KMS-11 (cell line): Measurements from ENCODE around the gene BABAM2.

Experiments used
- H2AFZ ChIP-seq: fragments of 200-600 bp; sonication (generic); 2 replicates; pipeline ENCODE4 v1.6.1; 2016; ENCODE audit warnings: antibody characterized with exemption, mixed run types, low read depth
- H3K27ac ChIP-seq: fragments of 200-600 bp; sonication (generic); 2 replicates; pipeline ENCODE4 v1.6.1; 2016; ENCODE audit warnings: mild to moderate bottlenecking, mixed run types
- H3K27me3 ChIP-seq: fragments of 200-600 bp; sonication (generic); 2 replicates; pipeline ENCODE4 v1.6.1; 2017; ENCODE audit warnings: mild to moderate bottlenecking, low read depth, mixed run types, moderate library complexity; ENCODE audit not compliant: insufficient read depth
- H3K36me3 ChIP-seq: fragments of 200-600 bp; sonication (generic); 2 replicates; pipeline ENCODE4 v1.6.1; 2017; ENCODE audit warnings: mild to moderate bottlenecking, mixed run types; ENCODE audit not compliant: insufficient read depth
- H3K4me1 ChIP-seq: fragments of 200-600 bp; sonication (generic); 2 replicates; pipeline ENCODE4 v1.6.1; 2016; ENCODE audit warnings: mild to moderate bottlenecking, low read depth, mixed run types; ENCODE audit not compliant: poor library complexity, severe bottlenecking
- H3K4me2 ChIP-seq: fragments of 200-600 bp; sonication (generic); 2 replicates; pipeline ENCODE4 v1.7.0; 2016; ENCODE audit warnings: mild to moderate bottlenecking, mixed run types
- H3K4me3 ChIP-seq: fragments of 200-600 bp; sonication (generic); IDR thresholded peaks from 2 replicates; pipeline ENCODE4 v1.6.1; 2017; ENCODE audit warnings: low read depth, low read length, mixed read lengths; ENCODE audit not compliant: insufficient read depth
- H3K79me2 ChIP-seq: fragments of 200-600 bp; sonication (generic); 2 replicates; pipeline ENCODE4 v1.6.1; 2016; ENCODE audit warnings: low read depth, mixed run types; ENCODE audit not compliant: insufficient read depth
- H3K9ac ChIP-seq: fragments of 200-600 bp; sonication (generic); 2 replicates; pipeline ENCODE4 v1.6.1; 2016; ENCODE audit warnings: mild to moderate bottlenecking, mixed run types
- H4K20me1 ChIP-seq: fragments of 200-600 bp; sonication (generic); 2 replicates; pipeline ENCODE4 v1.6.1; 2016; ENCODE audit warnings: mild to moderate bottlenecking, mixed run types; ENCODE audit not compliant: insufficient read depth
- CTCF ChIP-seq: fragments of 200-600 bp; sonication (generic); conservative IDR thresholded peaks from 2 replicates; pipeline ENCODE4 v1.6.1; 2017; ENCODE audit warnings: low read depth, mild to moderate bottlenecking, antibody characterized with exemption, low read length, moderate library complexity, mixed read lengths

Gene BABAM2

GRCh38 chr2:28034696-28035095 is 144.2 kb downstream of the BABAM2 start:
- no peak overlapping the region for H3K4me2 ChIP-seq
- no peak for TF ChIP-seq CTCF
- no peaks in the 10 kb centered on the region for H3K4me1 ChIP-seq

GRCh38 chr2:28035163-28035690 is 144.7 kb downstream of the BABAM2 start:
- Histone ChIP-seq H3K4me3 (no peak overlapping the region), H3K27me3 (no peaks in the 10 kb centered on the region), H3K9ac (no peak overlapping the region), H3K36me3 (no peaks in the 10 kb centered on the region), H3K4me2 (no peak overlapping the region), H4K20me1 (no peaks in the 10 kb centered on the region), H3K27ac (no peak overlapping the region), H2AFZ (no peak overlapping the region), H3K79me2 (no peaks in the 10 kb centered on the region), H3K4me1 (no peaks in the 10 kb centered on the region)
- no peak for TF ChIP-seq CTCF

More at GRCh38 chr2:28034696-28035095, 144.2 kb downstream of the BABAM2 start:
- Histone ChIP-seq H3K79me2 (no peaks in the 10 kb centered on the region), H3K27me3 (no peaks in the 10 kb centered on the region), H2AFZ (no peak overlapping the region), H3K4me3 (no peak overlapping the region), H4K20me1 (no peaks in the 10 kb centered on the region), H3K9ac (no peak overlapping the region), H3K36me3 (no peaks in the 10 kb centered on the region), H3K27ac (no peak overlapping the region)

GRCh38 chr2:28035816-28036215 is 145.3 kb downstream of the BABAM2 start:
- Histone ChIP-seq H3K36me3 (no peaks in the 10 kb centered on the region), H3K9ac (no peak overlapping the region), H2AFZ (no peak overlapping the region), H3K4me3 (no peak overlapping the region), H3K27ac (no peak overlapping the region), H4K20me1 (no peaks in the 10 kb centered on the region), H3K4me1 (no peaks in the 10 kb centered on the region), H3K4me2 (no peak overlapping the region), H3K79me2 (no peaks in the 10 kb centered on the region), H3K27me3 (no peaks in the 10 kb centered on the region)
- TF ChIP-seq CTCF: no peak

GRCh38 chr2:28036307-28036706 is 145.8 kb downstream of the BABAM2 start:
- no peak for TF ChIP-seq CTCF
- Histone ChIP-seq H3K27me3 (no peaks in the 10 kb centered on the region), H3K9ac (no peak overlapping the region), H3K4me2 (no peak overlapping the region), H3K36me3 (no peaks in the 10 kb centered on the region), H3K79me2 (no peaks in the 10 kb centered on the region), H3K4me3 (no peak overlapping the region), H3K27ac (no peak overlapping the region), H2AFZ (no peak overlapping the region), H3K4me1 (no peaks in the 10 kb centered on the region), H4K20me1 (no peaks in the 10 kb centered on the region)
